Measurements from ENCODE around the gene SLC5A11.

DNA sequence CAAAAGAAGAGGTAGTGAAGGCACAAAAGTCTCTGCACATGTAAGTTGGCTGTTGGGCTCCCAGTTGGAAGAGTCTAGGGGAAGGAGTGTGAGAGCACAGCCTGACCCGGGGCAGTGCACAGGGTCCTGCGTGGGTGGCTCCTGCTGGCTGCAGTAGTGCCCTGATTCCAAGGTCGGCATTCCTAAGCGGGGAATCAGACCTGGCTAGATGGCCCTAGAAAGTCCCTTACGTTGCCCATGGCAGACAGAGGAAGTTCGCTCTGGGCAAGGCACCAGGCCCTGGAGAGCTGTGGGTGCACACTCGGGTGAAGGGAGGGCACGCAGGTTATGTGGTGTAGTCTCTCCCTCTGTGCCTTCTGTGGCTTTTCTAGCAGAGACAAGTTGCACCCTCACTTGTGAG is 22.8 kb upstream of the SLC5A11 start:
- TF ChIP-seq TARDBP (IDR thresholded peaks at IDR 0.05), result no peak
- no peak for TF ChIP-seq BHLHE40 (IDR thresholded peaks at IDR 0.05; ENCODE audit: borderline replicate concordance)
- no peak for TF ChIP-seq FOXK2 (IDR thresholded peaks at IDR 0.05)
- TF ChIP-seq ZNF384 (IDR thresholded peaks at IDR 0.05), result no peak
- no peak for TF ChIP-seq SUZ12 (IDR thresholded peaks at IDR 0.05)
- TF ChIP-seq FOXM1 (IDR thresholded peaks at IDR 0.05; ENCODE audit: borderline replicate concordance), result no peak
- TF ChIP-seq ARNT (IDR thresholded peaks at IDR 0.05), result no peak
- TF ChIP-seq ELF4 (IDR thresholded peaks at IDR 0.05), result no peak
- no peak for TF ChIP-seq SP1 (IDR thresholded peaks at IDR 0.05)
